Measurements from ENCODE around the gene PLOD2.

DNA sequence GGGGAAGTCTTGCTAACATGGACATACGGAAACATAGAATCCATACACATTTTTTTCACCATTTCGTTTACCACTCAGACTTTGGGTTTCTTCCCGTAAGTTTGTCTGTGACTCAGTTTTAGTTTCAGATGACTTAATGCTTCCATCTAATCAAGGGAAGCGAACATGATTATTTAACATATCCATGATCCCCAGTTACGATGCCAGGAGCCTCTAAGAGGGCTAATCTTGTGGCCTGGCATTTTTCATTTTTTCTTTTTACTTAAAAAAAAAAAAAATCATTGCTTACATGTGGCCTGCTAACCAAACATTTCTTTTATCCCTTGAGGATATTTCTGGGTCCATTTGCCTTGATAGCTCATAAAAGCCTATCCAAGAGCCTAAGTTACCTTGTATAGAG is 20.2 kb upstream of the PLOD2 start:
- TF ChIP-seq, protein P1, sequence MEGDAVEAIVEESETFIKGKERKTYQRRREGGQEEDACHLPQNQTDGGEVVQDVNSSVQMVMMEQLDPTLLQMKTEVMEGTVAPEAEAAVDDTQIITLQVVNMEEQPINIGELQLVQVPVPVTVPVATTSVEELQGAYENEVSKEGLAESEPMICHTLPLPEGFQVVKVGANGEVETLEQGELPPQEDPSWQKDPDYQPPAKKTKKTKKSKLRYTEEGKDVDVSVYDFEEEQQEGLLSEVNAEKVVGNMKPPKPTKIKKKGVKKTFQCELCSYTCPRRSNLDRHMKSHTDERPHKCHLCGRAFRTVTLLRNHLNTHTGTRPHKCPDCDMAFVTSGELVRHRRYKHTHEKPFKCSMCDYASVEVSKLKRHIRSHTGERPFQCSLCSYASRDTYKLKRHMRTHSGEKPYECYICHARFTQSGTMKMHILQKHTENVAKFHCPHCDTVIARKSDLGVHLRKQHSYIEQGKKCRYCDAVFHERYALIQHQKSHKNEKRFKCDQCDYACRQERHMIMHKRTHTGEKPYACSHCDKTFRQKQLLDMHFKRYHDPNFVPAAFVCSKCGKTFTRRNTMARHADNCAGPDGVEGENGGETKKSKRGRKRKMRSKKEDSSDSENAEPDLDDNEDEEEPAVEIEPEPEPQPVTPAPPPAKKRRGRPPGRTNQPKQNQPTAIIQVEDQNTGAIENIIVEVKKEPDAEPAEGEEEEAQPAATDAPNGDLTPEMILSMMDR (IDR thresholded peaks at IDR 0.05), result no peak
- no peak for TF ChIP-seq POLR2A (IDR thresholded peaks at IDR 0.05)

All from tibial nerve (tissue), 3 donors.